ENCODE results near the gene NME1.

NME1 gene

GRCh38 chr17:51189162-51189561 lies 35.8 kb downstream of the NME1 start:
- no peak for DNase-seq (ENCODE audit: low spot score)

GRCh38 chr17:51189628-51190027 lies 36.3 kb downstream of the NME1 start:
- DNase-seq (ENCODE audit: low spot score): no peak

GRCh38 chr17:51191895-51192294 lies 38.5 kb downstream of the NME1 start:
- no peak for DNase-seq (ENCODE audit: low spot score)

- no peak for DNase-seq (ENCODE audit: low spot score)
Observed at GRCh38 chr17:51197754-51198153, 44.4 kb downstream of the NME1 start.

GRCh38 chr17:51200295-51200694 lies 46.9 kb downstream of the NME1 start:
- DNase-seq (ENCODE audit: low spot score): no peak

- no peak for DNase-seq (ENCODE audit: low spot score)
Observed at GRCh38 chr17:51200846-51201245, 47.5 kb downstream of the NME1 start.

- DNase-seq (ENCODE audit: low spot score): no peak
Observed at GRCh38 chr17:51203838-51204237, 50.5 kb downstream of the NME1 start.
